DMS53 treated with DMSO at 0.1 percent for 48 hours (cell line): ENCODE results near the gene CLASP2.
"Not testable (repeated sequence)": the region's sequence is repeated elsewhere in the genome, so short reads cannot be mapped to it uniquely, and the experiment has no call there.

Experiments used
- DNase-seq: peaks from one replicate; lab custom pipeline; 2025; ENCODE audit not compliant: unreplicated experiment; lab: John Stamatoyannopoulos, UW

CLASP2 gene

GRCh38 chr3:33459577-33459976 lies 258.5 kb downstream of the CLASP2 start:
- not testable (repeated sequence) for DNase-seq

DNA sequence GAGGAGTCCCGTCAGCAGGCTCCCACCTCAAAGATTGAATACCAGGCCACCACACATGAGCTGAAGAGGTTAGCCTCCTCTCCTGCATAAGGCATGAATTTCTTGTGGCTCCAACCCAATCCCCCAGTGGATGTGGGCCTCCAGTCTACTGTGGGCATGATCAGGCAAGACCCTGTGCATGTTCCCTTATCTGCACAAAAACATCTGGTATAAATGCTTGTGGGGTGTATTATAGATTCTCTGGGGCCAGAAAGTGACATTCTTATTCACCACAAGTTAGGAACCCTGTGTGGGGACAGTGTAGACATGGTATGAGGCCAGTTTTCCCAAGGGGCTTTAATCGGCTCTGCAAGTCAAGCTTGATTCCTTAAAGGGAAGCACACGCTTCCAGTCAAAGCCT lies 259.6 kb downstream of the CLASP2 start:
- no peak for DNase-seq

DNA sequence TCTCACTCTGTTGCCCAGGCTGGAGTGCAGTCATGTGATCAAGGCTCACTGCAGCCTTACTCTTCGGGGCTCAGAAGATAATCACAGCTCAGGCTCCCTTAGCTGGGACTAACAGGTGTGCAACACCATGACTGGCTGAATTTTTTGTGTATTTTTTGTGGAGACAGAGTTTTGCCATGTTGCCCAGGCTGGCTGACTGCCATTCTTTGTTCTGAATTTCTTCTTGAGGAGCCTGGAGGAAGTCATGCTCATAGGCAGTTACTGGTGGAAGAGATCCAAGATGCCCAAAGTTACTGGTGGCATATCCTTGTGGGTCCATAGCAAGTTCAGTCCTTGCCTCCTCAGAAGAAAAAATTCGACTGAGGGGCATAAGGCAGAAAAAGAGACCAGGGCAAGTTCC lies 261.3 kb downstream of the CLASP2 start:
- no peak for DNase-seq

DNA sequence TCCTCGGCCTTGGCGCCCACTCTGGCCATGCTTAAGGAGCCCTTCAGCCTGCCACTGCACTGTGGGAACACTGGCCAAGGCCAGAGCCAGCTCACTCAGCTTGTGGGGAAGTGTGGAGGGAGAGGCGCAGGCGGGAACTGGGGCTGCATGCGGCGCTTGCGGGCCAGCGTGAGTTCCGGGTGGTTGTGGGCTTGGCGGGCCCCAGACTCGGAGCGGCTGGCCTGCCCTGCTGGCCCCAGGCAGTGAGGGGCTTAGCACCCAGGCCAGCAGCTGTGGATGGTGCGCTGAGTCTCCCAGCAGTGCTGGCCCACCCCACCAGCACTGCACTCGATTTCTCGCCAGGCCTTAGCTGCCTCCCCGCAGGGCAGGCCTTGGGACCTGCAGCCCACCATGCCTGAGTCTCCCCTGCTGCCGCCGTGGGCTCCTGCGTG lies 264.7 kb downstream of the CLASP2 start:
- DNase-seq, result no peak

GRCh38 chr3:33451994-33452393 lies 266.1 kb downstream of the CLASP2 start:
- DNase-seq, result not testable (repeated sequence)

- DNase-seq, result no peak
These were observed 270.1 kb downstream of the CLASP2 start for GRCh38 chr3:33447958-33448357.

- not testable (repeated sequence) for DNase-seq
These were observed 270.8 kb downstream of the CLASP2 start for GRCh38 chr3:33447256-33447625.
